Muscle of arm (tissue), 12 donors: Measurements from ENCODE around the gene SEPSECS. TPM values are rescaled to one million over a fixed set of nuclear protein-coding genes. Genes with fewer than 3 reads are reported as not detected.
A peak's percentile ranks its signal among the peaks of the same experiment; 100 is the strongest.

Source experiments
- DNase-seq: peaks from one replicate; pipeline ENCODE4 v3.0.0-alpha.2; 2013
- polyA plus RNA-seq, 12 donors: library from polyadenylated mRNA; unstranded; fragments of 120-200 nt; gene quantifications; one replicate each; pipeline ENCODE4 v1.2.1, GENCODE V29; 2013; ENCODE audit not compliant: insufficient read length in 12 of 12

The SEPSECS gene
- polyA plus RNA-seq, 12 donors, result 7.9 to 14.3 (median 10.2) TPM; not detected in 1

DNA sequence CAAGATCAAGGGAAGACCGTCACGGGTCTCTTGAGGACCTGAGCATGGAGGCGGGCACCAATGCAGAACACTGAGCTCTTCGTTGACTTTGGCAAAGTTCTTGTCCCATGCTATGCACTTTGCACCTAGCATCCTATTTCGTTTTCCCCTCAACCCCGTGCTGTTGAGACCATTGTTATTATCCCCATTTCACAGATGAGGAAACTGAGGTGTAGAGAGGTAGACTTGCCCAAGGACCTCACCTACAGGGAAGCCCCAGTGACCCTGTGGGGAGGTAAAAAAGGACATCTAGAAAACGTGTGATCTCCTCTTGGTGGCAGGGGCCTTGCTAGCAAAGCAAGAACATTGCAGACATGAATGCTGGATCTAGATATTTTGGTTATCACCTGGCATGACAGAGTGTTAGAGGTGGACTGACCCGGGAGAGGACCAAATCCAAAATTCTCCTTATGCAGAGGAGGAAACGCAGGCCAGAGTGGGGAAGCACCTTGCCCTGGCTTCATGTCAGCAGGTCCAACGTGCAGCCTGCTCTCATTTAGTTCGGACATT lies 48.5 kb downstream of the SEPSECS start:
- no peak for DNase-seq

- DNase-seq, result no peak
These were observed 49.5 kb downstream of the SEPSECS start for GRCh38 chr4:25110527-25111329.

DNA sequence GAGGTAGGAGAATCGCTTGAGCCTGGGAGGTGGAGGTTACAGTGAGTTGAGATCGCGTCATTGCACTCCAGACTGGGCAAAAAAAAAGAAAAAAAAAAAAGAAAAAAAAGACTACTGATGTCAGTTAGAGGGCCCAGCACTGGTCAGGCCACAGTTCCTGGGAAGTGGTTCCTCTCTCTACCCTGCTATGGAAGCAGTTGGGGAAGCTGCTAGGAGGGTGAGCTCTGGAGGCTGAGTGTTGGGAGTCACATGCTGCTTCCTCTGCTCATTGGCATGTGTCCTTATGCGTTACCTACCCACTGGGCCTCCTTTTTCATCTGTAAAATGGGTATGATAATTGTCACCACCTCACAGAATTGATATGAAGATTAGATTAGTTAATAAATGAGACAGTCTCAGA lies 50.7 kb downstream of the SEPSECS start:
- DNase-seq, result no peak

GRCh38 chr4:25108556-25108955 lies 51.7 kb downstream of the SEPSECS start:
- no peak for DNase-seq

GRCh38 chr4:25107827-25108516 lies 52.3 kb downstream of the SEPSECS start:
- DNase-seq, result no peak

GRCh38 chr4:25106363-25107151 lies 53.7 kb downstream of the SEPSECS start:
- DNase-seq, result no peak

DNA sequence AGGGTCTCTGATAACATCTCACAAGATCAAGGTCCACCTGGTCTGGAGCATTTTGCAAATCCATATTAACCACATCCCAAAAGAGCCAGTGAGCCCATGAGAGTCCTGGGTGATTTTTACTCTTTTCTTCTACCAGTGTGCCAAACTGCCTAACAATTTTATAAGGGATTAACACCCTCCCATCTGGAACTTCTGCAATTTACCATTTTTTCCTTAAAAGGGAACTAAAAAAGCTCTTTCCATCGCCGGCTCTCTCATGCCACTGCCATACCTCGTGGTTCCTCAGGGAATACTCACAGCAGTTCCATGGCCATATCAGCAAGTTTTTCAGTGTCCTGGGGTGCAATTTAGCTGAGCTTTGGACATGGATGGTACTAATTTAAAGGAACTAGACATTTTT lies 55.7 kb downstream of the SEPSECS start:
- no peak for DNase-seq

- no peak for DNase-seq
These were observed 56.8 kb downstream of the SEPSECS start for GRCh38 chr4:25103418-25103817.

DNA sequence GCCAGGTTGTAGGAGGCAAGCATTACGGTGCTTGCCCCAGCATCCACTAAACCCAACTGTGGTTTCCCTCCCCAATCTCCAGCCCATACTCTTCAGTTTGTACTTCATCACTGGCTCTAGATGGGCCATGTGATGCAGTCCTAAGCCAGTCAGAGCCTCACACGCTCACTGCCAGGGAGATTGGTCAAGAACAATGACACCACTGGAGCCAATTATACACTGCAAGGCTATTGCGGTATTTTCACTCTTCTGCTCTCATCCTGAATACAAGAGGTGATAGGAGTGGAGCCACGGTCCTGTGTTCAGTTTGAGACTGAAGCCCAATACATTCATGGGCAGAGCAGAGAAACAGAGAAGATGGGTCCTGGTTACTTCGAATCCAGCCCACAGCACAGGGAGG lies 58.4 kb downstream of the SEPSECS start:
- no peak for DNase-seq

DNA sequence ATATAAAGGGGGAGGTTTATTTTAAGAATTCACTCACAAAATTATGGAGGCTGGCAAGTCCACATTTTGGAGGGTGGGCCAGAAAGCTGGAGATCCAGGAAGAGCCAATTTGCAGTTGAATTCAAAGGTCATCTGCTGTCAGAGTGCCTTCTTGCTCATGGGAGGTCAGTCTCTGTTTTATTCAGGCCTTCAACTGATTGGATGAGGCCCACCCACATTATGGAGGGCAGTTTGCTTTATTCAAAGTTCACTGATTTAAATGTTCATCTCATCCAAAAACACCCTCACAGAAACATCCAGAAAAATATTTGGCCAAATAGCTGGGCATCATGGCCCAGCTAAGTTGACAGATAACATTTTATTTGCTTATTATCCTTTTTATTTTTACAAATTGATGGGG lies 59.5 kb downstream of the SEPSECS start:
- DNase-seq, result no peak

DNA sequence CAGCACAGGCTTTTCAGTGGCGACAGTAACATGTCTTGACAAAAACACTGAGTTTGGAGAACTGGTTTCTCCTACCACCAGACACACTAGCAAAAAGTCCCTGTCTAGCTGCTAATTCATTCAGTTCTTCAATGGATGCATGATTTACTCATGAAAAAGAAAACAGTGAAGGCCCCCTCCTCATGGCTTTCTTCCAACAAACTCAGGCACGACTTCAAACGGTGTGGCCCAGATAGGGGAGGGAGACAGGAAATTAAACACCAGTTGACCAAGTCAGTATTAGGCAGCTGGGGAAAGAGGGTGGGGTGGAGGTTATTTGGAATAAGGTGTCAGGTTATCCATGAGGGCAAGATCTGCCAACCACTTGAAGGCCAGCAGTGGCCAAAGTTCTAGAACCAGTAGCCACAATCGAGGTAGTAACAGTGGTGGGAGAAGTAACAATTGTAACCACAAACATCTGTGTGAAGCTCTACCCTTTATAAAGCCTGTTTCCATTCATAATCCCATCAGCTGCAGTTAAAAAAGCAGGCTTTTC lies 60.2 kb downstream of the SEPSECS start:
- DNase-seq, result no peak

- peak; percentile 66 for DNase-seq
These were observed 61.0 kb downstream of the SEPSECS start for GRCh38 chr4:25098964-25099891.

DNA sequence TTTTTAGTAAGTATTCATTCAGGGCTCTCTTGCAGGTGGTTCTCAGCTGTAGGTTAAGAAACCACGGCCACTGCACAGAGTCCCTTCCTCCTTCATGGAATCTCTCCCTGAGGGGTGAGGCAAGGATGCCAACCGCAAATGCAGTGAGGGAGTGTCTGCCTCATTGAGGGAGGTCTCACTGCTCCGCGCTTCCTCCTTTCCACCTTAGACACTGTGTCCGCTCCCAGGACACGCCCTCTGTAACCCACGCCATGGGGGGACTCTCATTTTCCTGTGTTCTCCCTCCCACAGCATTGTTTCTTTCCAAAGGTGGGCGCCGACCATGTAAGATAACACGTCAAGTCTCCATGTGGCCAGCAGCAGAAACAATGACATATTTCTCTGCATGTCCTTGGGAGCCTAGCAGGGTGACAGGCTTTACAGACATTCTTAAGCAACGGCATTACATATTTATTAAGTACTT lies 63.2 kb downstream of the SEPSECS start:
- no peak for DNase-seq

DNA sequence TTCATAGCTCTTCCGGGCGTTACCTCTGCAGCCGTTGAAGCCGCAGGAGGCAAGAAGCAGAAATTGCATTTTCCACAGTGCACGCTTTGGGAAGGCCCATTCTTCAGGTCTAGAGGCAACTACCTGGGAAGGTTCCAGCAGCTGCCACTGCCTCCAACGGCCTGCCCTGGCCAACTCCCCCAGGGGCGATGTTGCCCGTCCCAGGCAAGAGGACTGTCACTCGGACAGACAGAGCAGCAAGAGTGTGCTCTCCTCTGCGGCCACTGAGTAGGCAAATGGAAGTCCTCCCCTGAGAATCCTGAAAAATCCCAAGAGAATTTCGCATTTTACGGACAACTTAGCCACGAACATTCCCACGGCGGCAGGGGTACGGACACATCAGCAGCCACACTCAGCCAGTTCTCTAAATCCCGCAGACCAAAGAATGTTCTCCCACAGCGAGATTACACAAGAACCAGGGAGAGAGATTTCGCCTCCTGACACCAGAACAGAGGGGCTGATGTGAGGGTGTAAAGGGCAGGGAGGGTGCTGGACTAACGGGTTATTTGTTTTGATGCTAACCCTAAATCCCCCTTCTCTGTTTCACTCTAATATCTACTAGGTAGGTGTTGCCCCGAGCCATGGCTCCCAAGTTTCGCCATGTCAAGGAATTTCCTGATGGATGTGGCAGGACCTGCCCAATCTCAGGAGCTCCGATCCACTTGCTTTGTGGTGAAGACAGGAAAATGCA lies 63.8 kb downstream of the SEPSECS start:
- DNase-seq, result no peak

GRCh38 chr4:25095837-25096236 lies 64.4 kb downstream of the SEPSECS start:
- no peak for DNase-seq

DNA sequence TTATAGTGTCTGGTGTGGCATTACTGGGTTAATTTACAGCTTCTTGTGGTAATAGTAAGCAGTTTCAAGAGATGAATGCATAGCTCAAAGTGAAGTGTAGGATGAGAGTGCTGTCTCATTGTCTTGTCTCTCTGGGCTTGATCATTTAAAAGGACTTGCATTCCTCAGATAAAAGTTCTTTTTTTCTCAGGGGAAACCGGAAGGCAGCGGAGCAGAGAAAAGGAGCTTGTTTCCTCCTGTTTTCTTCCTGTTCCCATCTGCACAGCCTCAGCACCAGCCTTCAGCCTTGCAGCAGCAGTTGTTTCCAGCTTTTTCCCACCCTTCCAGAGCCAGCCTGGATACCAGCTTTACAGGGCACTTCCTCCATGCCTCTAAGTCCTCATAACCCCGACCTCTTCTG lies 68.1 kb downstream of the SEPSECS start:
- no peak for DNase-seq

GRCh38 chr4:25090516-25090915 lies 69.7 kb downstream of the SEPSECS start:
- no peak for DNase-seq

DNA sequence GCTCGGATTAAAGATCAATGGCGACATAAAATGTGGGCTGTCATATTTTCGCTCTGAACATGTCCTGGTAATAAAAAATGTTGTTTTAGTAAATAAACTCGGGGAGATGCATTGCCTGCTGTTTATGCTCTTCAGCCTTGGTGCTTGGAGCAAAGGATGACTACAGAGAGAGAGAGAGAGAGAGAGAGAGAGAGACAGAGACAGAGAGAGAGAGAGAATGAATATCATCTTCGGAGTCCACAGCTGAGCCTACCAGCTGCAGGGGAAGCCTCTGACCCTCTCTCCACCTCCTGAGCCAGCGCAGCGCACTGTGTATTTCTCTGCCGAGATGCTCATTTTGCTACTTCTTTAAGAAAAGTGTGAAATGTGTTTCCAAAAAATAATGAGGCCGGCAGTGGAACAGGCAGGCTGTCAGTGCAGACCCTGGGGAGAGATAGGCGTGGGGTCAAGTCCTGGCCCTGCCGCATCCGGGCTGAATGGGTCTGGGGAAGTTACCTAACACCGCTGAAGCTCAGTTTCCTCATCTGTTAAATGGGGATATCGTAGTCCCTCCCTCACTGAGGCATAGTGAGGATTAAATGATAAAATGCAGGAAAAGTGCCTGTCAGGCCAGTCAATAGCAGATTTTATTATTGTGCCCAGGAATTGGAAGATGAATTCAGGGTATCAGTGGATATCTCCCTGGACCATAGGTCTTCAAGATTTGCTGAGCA lies 71.0 kb downstream of the SEPSECS start:
- no peak for DNase-seq
